ENCODE measurements around the gene EPS8L2.

Gene EPS8L2

DNA sequence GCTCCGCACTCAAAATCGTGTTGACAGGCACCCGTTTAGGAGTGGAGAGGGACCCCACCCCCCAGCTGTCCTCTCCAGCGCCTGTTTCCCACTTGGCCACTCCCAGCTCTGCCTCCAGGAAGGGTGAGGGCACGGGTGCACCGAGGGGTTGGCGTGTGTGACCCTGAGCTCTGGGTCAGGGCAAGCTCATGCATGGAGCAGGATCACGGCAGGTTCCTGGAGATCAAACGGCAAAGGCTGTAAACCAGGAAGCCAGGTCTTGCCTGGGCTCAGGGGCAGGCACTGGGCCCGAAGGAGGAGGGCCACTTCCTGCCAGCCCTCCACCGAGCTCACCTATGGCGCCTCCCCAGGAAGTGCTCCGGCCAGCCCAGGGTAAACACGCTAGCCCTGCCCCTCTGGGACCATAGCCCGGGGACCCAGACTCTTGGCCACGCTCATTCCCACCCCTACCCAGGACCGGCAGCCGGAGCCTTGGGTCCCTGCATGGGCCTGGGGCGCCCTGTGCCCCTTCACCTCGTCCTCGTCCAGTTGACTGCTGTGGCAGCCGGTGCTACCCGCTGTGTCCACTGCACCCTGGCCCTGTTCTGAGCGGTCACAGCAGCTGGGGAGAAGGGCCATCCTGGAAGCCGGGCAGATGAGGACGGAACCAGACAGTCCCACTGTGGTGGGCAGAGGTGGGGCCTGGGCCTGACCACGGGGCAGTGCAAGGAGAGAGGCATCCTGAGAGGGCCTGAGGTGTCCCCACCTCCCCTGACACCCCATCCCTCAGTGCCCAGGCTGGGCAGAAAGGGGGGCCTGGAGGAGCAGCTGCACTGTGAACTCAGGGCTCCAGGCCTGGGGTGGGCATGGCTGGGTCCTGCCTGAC, 1.0 kb upstream of the EPS8L2 start:
- DNase-seq = no peak

DNA sequence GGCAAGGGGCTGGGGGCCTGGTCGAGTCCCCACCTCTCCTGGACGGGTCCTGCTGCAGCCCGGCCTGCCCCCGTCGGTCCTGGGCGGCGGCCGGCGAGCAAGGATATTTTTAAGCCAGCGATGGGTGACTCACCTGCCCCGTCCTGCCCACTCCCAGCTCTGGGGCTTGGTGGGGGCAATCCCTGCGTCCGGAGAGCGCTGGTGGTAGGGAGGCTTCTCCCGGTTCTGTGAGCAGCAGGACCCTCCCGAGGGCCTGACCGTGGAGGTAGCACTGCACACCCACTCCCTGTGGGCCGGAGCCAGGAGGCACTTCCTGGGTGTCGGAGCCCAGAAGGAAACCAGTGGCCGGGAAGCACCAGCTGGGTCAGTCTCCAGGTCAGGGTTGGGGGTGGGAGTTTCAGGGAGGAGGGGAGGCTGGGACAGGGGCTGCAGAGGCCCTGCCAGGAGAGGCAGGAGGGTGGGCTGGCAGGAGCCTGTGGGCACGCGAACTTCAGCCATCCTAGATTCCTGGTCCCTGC, 467 bp downstream of the EPS8L2 start:
- DNase-seq = no peak

DNA sequence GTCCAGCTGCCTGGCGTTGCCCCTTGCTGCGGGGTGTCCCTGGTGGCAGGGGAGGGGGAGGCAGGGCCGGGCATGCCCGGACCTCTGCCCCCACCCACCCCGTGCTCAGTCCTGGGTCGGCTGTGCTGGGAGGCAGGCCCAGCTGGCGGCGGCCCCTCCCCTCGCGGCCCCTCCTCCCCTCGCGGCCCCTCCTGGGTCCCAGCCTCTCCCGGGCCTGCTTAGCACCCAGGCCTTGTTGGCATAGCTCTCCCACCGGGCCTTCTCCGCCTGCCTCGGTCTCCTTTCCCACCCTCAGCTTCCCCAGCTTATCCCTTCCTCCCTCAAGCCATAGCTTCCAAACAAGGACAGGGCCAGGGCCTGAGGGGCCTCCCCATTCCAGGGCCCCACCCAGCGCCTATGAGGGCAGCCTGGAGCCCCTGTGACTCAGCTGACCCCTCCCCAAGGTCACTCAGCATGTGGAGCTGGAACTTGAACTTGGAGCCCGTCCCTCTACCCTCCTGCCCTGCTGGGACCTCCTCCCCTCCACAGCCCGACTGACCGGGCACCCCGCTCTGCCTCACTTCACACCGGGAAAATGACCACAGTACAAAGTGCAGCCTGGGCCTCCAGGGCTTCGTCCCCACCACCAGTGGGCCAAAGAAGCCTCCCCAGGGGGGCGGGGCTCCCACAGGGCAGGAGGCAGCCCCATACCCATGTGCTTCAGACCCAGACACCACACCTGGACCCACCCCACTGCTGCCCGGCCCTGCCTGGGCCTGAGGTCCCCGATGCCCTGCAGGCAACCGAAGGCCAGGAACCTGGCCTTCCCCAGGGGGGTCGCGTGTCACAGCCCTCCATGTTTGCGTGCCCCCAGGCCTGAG, 1.2 kb downstream of the EPS8L2 start:
- DNase-seq = no peak

DNA sequence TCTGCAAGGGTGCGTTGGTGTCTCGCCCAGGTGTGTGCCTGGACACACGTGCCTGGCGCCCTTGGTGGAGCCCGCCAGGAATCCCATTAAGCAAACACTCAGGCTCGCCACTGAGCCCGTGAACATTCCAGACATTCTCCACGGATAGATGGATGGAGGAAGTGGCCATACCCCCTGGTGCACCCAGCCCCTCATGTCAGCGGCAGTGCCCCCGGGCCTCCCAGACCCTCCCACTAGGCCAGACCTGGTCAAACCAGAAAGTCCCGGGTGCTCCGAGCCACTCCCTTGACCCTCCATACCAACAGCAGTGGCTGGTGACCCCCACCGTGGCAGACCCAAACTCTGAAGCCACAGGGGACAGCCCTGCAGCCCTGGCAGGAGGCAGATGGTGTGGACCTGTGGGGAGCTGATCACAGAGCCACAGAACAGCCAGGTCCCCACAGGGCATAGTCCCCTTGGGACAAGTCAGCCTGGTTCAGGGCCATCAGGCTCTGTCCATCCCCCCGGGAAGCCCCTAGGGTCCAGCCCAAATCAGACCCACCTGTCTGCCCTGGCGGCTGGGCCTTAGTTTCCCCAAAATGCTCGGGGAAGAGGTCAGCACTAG, 1.9 kb downstream of the EPS8L2 start:
- no peak for DNase-seq

DNA sequence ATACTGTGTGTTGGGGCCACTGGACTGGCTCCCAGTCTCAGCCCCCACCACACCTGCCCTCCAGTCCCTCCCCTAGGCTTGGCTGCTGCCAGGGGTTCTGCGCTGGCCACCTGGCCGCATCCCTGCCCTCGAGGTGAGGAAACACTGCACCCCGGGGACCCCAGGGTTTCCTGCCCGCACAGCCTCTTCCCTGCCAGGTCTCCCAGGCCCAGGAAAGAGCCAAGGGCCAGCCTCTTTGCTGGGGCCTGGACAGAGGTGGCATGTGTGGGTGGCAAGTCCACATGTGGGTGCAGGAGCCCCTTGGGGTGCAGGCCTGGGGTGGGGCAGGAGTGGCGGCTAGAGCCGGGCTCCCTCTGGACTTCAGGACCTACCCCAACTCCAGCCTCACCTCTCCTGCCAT, 2.5 kb downstream of the EPS8L2 start:
- DNase-seq = no peak

DNA sequence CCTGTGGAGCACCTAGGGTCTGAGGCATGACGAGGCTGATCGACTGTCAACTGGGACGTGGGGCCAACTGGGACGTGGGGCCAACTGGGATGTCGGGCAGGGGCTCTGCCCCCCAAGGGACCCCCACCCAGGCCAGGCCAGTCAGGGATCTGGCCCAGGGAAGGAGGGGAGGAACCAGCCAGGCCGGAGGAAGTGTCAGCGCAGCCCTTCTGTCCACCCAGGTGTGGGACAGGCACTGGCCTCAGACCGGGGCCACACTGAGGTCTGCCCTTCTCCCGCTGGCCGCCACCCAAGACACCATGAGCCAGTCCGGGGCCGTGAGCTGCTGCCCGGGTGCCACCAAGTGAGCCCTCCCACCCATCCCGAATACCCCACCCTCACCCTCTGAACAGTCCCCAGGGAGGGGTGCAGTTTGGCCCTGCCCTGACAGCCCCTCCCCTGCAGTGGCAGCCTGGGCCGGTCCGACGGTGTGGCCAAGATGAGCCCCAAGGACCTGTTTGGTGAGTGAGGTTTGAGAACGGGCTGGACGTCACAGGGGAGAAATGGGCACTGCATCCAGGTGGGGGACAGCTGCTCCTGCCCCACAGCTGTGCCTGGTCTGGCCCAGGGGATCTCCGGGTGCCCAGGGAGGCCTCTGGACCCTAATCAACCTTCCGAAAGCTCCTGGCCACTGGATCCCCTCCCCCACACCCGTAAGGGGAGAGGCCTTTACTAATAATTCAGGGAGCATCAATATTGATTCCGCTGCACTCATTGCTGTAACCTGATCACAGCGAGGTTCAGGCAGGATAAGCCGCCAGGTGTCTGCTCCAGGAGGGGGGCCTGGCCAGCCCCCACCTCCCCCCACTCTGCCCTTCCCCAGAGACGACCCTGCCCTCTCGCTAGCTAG, 3.3 kb downstream of the EPS8L2 start:
- no peak for DNase-seq

DNA sequence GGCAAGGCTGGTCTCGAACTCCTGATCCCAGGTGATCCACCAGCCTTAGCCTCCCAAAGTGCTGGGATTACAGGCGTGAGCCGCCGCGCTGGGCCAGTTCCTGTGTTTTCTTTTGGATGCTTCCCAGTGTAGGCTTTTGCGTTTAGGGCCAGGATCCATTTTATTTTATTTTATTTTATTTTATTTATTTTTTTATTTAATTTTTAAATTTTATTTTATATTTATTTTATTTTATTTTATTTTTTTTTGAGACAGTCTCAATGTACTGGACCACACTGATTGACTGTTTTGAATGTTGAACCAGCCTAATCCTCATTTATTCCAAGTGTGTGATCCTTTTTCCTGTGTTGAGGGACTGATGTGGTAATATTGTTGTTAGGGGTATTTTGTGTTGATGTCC, 8.4 kb downstream of the EPS8L2 start:
- no peak for DNase-seq

GRCh38 chr11:719214-720016, 13.4 kb downstream of the EPS8L2 start:
- no peak for DNase-seq

DNA sequence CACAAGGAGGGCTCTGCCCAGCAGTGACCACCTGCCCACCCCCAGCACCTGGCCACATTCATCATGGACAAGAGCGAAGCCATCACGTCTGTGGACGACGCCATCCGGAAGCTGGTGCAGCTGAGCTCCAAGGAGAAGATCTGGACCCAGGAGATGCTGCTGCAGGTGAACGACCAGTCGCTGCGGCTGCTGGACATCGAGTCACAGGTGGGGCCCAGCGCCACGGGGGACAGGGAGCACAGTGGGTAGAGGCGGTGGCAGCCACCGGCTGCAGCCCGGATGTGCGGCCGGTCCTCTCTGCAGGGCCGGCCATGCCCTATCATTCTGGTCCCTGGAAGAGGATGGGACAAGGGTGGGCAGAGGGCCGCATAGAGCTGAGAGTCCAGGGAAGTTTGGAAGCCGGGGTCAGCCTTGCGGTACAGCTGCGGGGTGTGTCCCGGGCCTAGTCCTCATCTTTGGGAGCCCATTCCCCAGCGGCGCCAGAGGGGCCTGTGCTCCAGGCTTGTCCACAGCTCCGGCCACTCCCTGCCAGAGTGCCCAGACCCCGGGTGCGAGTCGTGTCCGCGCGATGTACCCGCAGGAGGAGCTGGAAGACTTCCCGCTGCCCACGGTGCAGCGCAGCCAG, 14.1 kb downstream of the EPS8L2 start:
- no peak for DNase-seq

DNA sequence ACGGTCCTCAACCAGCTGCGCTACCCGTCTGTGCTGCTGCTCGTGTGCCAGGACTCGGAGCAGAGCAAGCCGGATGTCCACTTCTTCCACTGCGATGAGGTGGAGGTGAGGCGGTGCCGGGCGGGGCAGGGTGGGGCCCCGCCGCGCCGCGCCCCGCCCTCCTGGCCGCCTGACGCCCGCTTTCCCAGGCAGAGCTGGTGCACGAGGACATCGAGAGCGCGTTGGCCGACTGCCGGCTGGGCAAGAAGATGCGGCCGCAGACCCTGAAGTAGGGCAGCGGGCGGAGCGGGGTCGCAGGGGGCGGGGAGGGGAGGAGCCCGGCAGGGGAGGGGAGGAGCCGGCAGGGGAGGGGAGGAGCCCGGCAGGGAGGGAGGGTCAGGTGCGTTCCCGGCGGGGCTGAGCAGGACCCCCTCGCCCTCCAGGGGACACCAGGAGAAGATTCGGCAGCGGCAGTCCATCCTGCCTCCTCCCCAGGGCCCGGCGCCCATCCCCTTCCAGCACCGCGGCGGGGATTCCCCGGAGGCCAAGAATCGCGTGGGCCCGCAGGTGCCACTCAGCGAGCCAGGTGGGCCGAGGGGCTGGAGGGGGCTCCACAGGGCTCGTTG, 14.7 kb downstream of the EPS8L2 start:
- DNase-seq = peak; percentile 47

DNA sequence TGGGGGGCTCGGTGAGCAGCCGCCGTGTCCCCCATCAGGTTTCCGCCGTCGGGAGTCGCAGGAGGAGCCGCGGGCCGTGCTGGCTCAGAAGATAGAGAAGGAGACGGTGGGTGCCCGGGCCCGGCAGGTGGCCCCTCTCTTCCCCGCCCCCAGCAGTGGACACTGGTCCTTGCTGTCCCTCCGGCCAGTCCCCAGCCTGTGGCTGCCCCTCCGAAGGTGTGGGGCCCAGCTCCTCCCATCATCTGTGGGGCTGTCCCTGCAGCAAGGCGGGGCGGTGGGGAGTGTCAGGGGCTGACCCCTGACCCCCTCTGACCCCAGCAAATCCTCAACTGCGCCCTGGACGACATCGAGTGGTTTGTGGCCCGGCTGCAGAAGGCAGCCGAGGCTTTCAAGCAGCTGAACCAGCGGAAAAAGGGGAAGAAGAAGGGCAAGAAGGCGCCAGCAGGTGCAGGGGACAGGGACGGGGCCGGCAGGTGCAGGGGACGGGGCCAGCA, 15.3 kb downstream of the EPS8L2 start:
- no peak for DNase-seq

- DNase-seq = peak; percentile 65
Measured at GRCh38 chr11:721741-722345, 15.8 kb downstream of the EPS8L2 start.

GRCh38 chr11:722346-722811, 16.3 kb downstream of the EPS8L2 start:
- no peak for DNase-seq

DNA sequence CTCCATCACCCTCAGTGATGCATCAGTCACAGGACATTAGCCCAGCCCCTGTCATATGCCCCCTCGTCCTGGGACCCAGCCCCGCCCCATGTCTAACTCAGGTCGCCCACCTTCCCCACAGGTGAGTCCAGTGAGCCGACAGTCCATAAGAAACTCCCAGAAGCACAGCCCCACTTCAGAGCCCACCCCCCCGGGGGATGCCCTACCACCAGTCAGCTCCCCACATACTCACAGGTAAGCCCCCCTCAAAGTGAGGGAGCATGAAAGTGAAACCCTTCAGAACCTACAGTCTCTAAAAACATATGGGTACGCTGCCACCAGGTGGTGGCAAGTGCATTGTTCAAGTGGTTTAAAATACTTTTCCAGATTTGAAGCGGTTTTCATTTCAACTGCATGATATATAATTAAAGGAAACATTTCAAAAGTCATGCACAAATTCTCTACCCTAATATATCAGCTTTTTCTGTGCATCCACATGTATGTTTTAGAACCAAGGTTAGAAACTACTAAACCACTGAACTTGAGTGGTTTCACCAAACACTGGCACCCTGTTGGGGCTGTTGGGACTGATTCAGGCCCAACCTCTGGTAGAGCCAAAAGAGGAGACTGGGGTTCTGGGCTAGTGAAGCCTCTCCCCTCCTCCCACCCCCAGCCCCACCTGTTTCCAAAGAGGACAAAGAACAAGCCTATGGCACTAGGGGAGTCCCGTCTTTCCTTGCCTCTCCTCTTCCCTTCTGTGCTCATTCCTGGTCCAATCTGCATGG, 17.3 kb downstream of the EPS8L2 start:
- peak; percentile 59 for DNase-seq

GRCh38 chr11:724049-724777, 18.2 kb downstream of the EPS8L2 start:
- DNase-seq = peak; percentile 49

DNA sequence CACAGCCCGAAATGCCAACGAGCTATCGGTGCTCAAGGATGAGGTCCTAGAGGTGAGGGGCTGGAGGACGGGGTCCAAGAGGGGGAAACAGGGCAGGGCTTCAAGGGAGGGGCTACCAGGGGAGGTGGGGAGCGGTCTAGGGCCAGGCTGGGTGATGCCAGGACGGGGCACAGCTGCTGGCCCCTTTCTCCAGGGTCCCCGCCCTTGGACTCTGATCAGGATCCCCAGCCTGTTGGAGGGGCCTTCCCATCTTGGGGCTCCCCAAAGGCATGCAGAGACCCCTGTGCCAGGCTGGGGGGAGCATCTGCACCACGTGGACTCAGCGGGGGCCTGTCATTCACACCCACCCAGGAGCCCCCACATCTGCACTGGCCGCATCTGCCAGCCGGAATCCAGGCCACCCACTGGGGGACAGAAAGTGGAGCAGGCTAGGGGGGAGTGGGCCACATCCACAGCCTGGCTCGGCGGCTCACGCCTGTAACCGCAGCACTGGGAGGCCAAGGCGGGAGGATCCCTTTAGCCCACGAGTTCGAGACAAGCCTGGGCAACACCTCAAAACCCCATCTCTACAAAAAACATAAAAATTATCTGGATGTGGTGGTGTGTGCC, 18.9 kb downstream of the EPS8L2 start:
- no peak for DNase-seq

DNA sequence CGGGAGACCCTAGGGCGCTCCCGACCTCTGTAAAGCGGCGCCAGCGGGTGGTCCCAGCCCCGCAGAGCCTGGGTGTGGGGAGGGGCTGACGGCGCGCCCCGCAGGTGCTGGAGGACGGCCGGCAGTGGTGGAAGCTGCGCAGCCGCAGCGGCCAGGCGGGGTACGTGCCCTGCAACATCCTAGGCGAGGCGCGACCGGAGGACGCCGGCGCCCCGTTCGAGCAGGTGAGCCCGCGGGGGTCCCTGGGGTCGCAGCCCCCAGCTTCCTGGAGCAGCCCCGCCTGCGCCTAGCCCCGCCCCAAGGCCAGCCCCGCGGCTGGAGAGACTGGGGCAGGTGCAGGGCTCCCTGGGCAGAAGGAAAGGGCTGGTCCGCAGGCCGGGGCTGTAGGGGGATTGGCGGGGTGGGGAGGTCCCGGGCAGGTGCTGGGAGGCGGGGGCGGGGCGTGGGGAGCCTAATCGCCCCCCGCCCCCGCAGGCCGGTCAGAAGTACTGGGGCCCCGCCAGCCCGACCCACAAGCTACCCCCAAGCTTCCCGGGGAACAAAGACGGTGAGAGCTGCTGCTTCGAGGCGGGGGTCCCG, 19.7 kb downstream of the EPS8L2 start:
- peak; percentile 31 for DNase-seq

Measured in stimulated activated CD4-positive, alpha-beta T cell treated with anti-CD3 and anti-CD28 coated beads, Interleukin-15, amount 100 ng/mL, for 24 hours (primary cell).